IMR-90 (cell line): ENCODE data around the gene SFSWAP. TPM values are rescaled to one million over a fixed set of nuclear protein-coding genes. Genes with fewer than 3 reads are reported as not detected.

Experiments
- ATAC-seq: fragments of 200-7000 bp; cut with Tn5 transposase; 2 replicates; pipeline ENCODE4 v1.9.1; 2020; ENCODE audit warnings: low read depth, mild to moderate bottlenecking, moderate library complexity
- BruUV-seq: library from RNA; stranded (reverse); fragments of 400-500 nt; replicated peaks from 2 replicates; lab custom pipeline; 2021; lab: Mats Ljungman, UMichigan
- CTCF ChIA-PET: fragments of 300-600 bp; formaldehyde crosslinking; extraction: SDS; loops from one replicate; lab custom pipeline; 2021; ENCODE audit warnings: antibody characterized with exemption; lab: Yijun Ruan, JAX
- POLR2A ChIA-PET: fragments of 300-600 bp; sonication (Branson Sonifier 250); formaldehyde crosslinking; loops from one replicate; lab custom pipeline; 2022; ENCODE audit warnings: antibody characterized with exemption; ENCODE audit not compliant: unreplicated experiment; lab: Charles Lee
- DNase-seq: peaks from one replicate; pipeline ENCODE4 v3.0.0; 2013
- H2AFZ ChIP-seq: replicated peaks from 2 replicates; pipeline ENCODE3; 2013; ENCODE audit warnings: low read length, mild to moderate bottlenecking; ENCODE audit not compliant: poor library complexity
- H2AK5ac ChIP-seq: 2 replicates; pipeline ENCODE4 v1.6.1; 2013; ENCODE audit warnings: low read depth, low read length, inconsistent platforms
- H2AK9ac ChIP-seq: replicated peaks from 2 replicates; pipeline ENCODE3; 2013; ENCODE audit warnings: mild to moderate bottlenecking, low read depth, low read length, moderate library complexity; ENCODE audit not compliant: poor library complexity
- H2BK120ac ChIP-seq: 2 replicates; pipeline ENCODE4 v1.6.1; 2013; ENCODE audit warnings: low read depth, low read length, inconsistent platforms
- H2BK15ac ChIP-seq: 3 replicates; pipeline ENCODE4 v1.6.1; 2013; ENCODE audit warnings: low read depth, low read length, inconsistent platforms
- H2BK20ac ChIP-seq: 2 replicates; pipeline ENCODE4 v1.6.1; 2013; ENCODE audit warnings: low read depth, mild to moderate bottlenecking, inconsistent platforms, low read length, moderate library complexity
- H2BK5ac ChIP-seq: 2 replicates; pipeline ENCODE4 v1.6.1; 2013; ENCODE audit warnings: mild to moderate bottlenecking, low read depth, low read length, inconsistent platforms; ENCODE audit not compliant: poor library complexity, severe bottlenecking
- H3K14ac ChIP-seq: replicated peaks from 2 replicates; pipeline ENCODE4 v1.6.1; 2013; ENCODE audit warnings: low read depth, low read length, inconsistent platforms
- H3K18ac ChIP-seq: 2 replicates; pipeline ENCODE4 v1.6.1; 2013; ENCODE audit warnings: low read depth, low read length, control low read depth
- H3K23ac ChIP-seq: 2 replicates; pipeline ENCODE4 v1.6.1; 2013; ENCODE audit warnings: low read depth, low read length, inconsistent platforms
- H3K27ac ChIP-seq: 2 replicates; pipeline ENCODE4 v1.5.1; 2013; ENCODE audit warnings: mild to moderate bottlenecking, control low read depth, low read length; ENCODE audit not compliant: insufficient read depth
- H3K27me3 ChIP-seq: 2 replicates; pipeline ENCODE4 v1.6.1; 2013; ENCODE audit warnings: low read length; ENCODE audit not compliant: control insufficient read depth, insufficient read depth
- H3K36me3 ChIP-seq: 2 replicates; pipeline ENCODE4 v1.6.1; 2013; ENCODE audit warnings: low read length, mixed read lengths; ENCODE audit not compliant: control insufficient read depth, insufficient read depth
- H3K4ac ChIP-seq: 2 replicates; pipeline ENCODE4 v1.6.1; 2013; ENCODE audit warnings: low read depth, low read length, inconsistent platforms
- H3K4me1 ChIP-seq: 2 replicates; pipeline ENCODE4 v1.6.1; 2013; ENCODE audit warnings: low read length, mixed read lengths; ENCODE audit not compliant: control insufficient read depth, insufficient read depth
- H3K4me2 ChIP-seq: 2 replicates; pipeline ENCODE4 v1.6.1; 2013; ENCODE audit warnings: low read depth, mild to moderate bottlenecking, control low read depth, low read length, moderate library complexity
- H3K4me3 ChIP-seq: 2 replicates; pipeline ENCODE4 v1.5.1; 2013; ENCODE audit warnings: low read depth, mild to moderate bottlenecking, control low read depth, low read length, moderate library complexity; ENCODE audit not compliant: insufficient read depth
- H3K56ac ChIP-seq: 2 replicates; pipeline ENCODE4 v1.6.1; 2013; ENCODE audit warnings: low read length, inconsistent platforms; ENCODE audit not compliant: insufficient read depth; ENCODE audit errors: extremely low read depth
- H3K79me1 ChIP-seq, 2 experiments: 2 replicates each; pipeline ENCODE4 v1.6.1; 2013; ENCODE audit warnings: low read length in 2 of 2, inconsistent platforms in 1 of 2, low read depth in 1 of 2
- H3K9ac ChIP-seq: 2 replicates; pipeline ENCODE4 v1.6.1; 2013; ENCODE audit warnings: low read depth, low read length, control low read depth
- H3K9me1 ChIP-seq: 2 replicates; pipeline ENCODE4 v1.6.1; 2013; ENCODE audit warnings: low read length, inconsistent platforms; ENCODE audit not compliant: insufficient read depth
- H3K9me3 ChIP-seq: 2 replicates; pipeline ENCODE4 v1.6.1; 2013; ENCODE audit warnings: low read length; ENCODE audit not compliant: control insufficient read depth, insufficient read depth
- H4K20me1 ChIP-seq: 2 replicates; pipeline ENCODE4 v1.6.1; 2013; ENCODE audit warnings: low read length, inconsistent platforms; ENCODE audit not compliant: insufficient read depth
- H4K5ac ChIP-seq: 2 replicates; pipeline ENCODE4 v1.6.1; 2013; ENCODE audit warnings: mild to moderate bottlenecking, low read depth, low read length, control low read depth
- H4K8ac ChIP-seq, 2 experiments: 2 replicates each; pipeline ENCODE4 v1.6.1; 2013; ENCODE audit warnings: low read depth in 2 of 2, low read length in 2 of 2, control low read depth in 1 of 2, inconsistent platforms in 1 of 2
- H4K91ac ChIP-seq: 2 replicates; pipeline ENCODE4 v1.6.1; 2013; ENCODE audit warnings: low read depth, low read length, inconsistent platforms; ENCODE audit not compliant: insufficient read depth
- BHLHE40 ChIP-seq: fragments of 150-350 bp; IDR thresholded peaks from 2 replicates; pipeline ENCODE4 v1.6.1; 2016; ENCODE audit warnings: mild to moderate bottlenecking, low read depth, low read length
- FOS ChIP-seq: fragments of 150-350 bp; IDR thresholded peaks from 2 replicates; pipeline ENCODE4 v1.6.1; 2016; ENCODE audit warnings: low read depth, low read length
- MAFK ChIP-seq: IDR thresholded peaks from 2 replicates; pipeline ENCODE4 v1.6.1; 2012; ENCODE audit warnings: low read depth, low read length, improper control_type of control experiment
- MAZ ChIP-seq: IDR thresholded peaks from 2 replicates; pipeline ENCODE4 v1.6.1; 2012; ENCODE audit warnings: low read depth, mild to moderate bottlenecking, low read length, improper control_type of control experiment, moderate library complexity, borderline replicate concordance
- NFE2L2 ChIP-seq: fragments of 150-350 bp; IDR thresholded peaks from 2 replicates; pipeline ENCODE4 v1.6.1; 2016; ENCODE audit warnings: low read depth, mild to moderate bottlenecking, low read length
- WGBS, 2 experiments: methylation state at CpG; one replicate each; pipeline versions ENCODE4 v1.1.5 to v1.1.7; 2013; ENCODE audit warnings: missing lambda C conversion rate in 2 of 2; ENCODE audit not compliant: insufficient read length in 1 of 2; ENCODE audit errors: extremely low coverage in 2 of 2; 5-methylcytosine and 5-hydroxymethylcytosine counted together
- dilution Hi-C: fragments of 300-500 bp; cut with HindIII; formaldehyde crosslinking; loops from one replicate; pipeline ENCODE4 v1.14.3; 2018; ENCODE audit warnings: low sequenced_read_pairs; ENCODE audit not compliant: unreplicated experiment
- in situ Hi-C: fragments of 300-500 bp; cut with MboI; formaldehyde crosslinking; loops from 3 replicates; pipeline ENCODE4 v1.14.3; 2019; ENCODE audit warnings: low sequenced_read_pairs, inconsistent platforms, mixed read lengths
- intact Hi-C: fragments of 100-400 bp; cut with micrococcal nuclease; formaldehyde crosslinking; loops from 2 replicates; pipeline ENCODE4 v1.10.0; 2022
- polyA plus RNA-seq, 3 experiments: library from polyadenylated mRNA; depleted of rRNA; stranded (reverse); fragments of >200 nt; gene quantifications; 2 replicates each; pipeline ENCODE4 v1.2.3, GENCODE V29; 2012; ENCODE audit warnings: low replicate concordance in 1 of 3
- total RNA-seq: library from RNA; depleted of rRNA; stranded (reverse); fragments of >200 nt; gene quantifications from 2 replicates; pipeline ENCODE4 v1.2.3, GENCODE V29; 2012

Gene SFSWAP
- total and polyA plus RNA-seq, 2 of the 4 experiments (the other 2 are of a cell fraction), result 19.7 to 22.4 TPM

GRCh38 chr12:131783915-131784541 lies 73.1 kb downstream of the SFSWAP start:
- WGBS, 2 experiments, result 26 to 100% methylated on average over 1 to 6 of the region's 10 CpGs
- H3K4me3 ChIP-seq, result peak overlapping the region; percentile 41; the same call in 1 of the 2 replicates
- H3K23ac ChIP-seq, result peak overlapping the region; percentile 90
- peak overlapping the region in 1 of 2 experiments; percentile 92; a peak in 2 of 4 replicates for H4K8ac ChIP-seq
- peak overlapping the region; percentile 54; the same call in 1 of the 2 replicates for H3K56ac ChIP-seq
- H2AK9ac ChIP-seq, result peak overlapping the region; percentile 85
- intact Hi-C loops (loop anchor here (5.0 kb wide), 1 partner anchor 867 kb away; no protein-coding TSS in a partner anchor), dilution Hi-C loops (no loop called here), in situ Hi-C loops (no loop called here)
- H3K27me3 ChIP-seq, result no peaks in the 10 kb centered on the region
- H2AK5ac ChIP-seq, result peak overlapping the region; percentile 69
- H3K9ac ChIP-seq, result 0 out of 2 replicates have a peak overlapping the region, but pooled peaks have one; percentile 7
- peak; percentile 86 for DNase-seq
- H2BK15ac ChIP-seq, result peak overlapping the region; percentile 74; the same call in 1 of the 3 replicates
- ATAC-seq, result peak; percentile 80
- peaks cover 5% of the 10 kb centered on the region; the same call in 1 of the 2 replicates for H3K4me1 ChIP-seq
- peak overlapping the region; percentile 88 for H2BK5ac ChIP-seq
- H3K36me3 ChIP-seq, result peaks cover 34% of the 10 kb centered on the region
- H2BK120ac ChIP-seq, result peak overlapping the region; percentile 93
- BruUV-seq, result no TSS peak
- peak overlapping the region; percentile 41; the same call in 1 of the 2 replicates for H4K5ac ChIP-seq
- H3K9me1 ChIP-seq, result peaks cover 7% of the 10 kb centered on the region
- H2AFZ ChIP-seq, result peak overlapping the region; percentile 87
- H3K18ac ChIP-seq, result peak overlapping the region; percentile 44
- no peaks in the 10 kb centered on the region for H3K9me3 ChIP-seq
- H3K4ac ChIP-seq, result peak overlapping the region; percentile 92
- ChIA-PET POLR2A (no interaction called here), CTCF (interaction anchor here (1.2 kb wide), 1 partner anchor 47 kb away, joined by 8 read pairs; no protein-coding TSS in a partner anchor)
- peak overlapping the region; percentile 64; the same call in 1 of the 2 replicates for H2BK20ac ChIP-seq
- H3K14ac ChIP-seq, result peak overlapping the region; percentile 86
- H3K79me1 ChIP-seq, result peaks cover 7 to 29% of the 10 kb centered on the region in 2 experiments; a peak in 2 of 4 replicates
- peak overlapping the region; percentile 97 for H3K4me2 ChIP-seq
- peak overlapping the region; percentile 71 for H3K27ac ChIP-seq
- no peak for TF ChIP-seq MAZ
- TF ChIP-seq MAFK, result peak; percentile 30; the same call in 1 of the 2 replicates
- TF ChIP-seq NFE2L2, result peak; percentile 84
- TF ChIP-seq FOS, result peak; percentile 92
- peak; percentile 34; the same call in 1 of the 2 replicates for TF ChIP-seq BHLHE40
- peak overlapping the region; percentile 67 for H4K91ac ChIP-seq
- H4K20me1 ChIP-seq, result peaks cover 5% of the 10 kb centered on the region; the same call in 1 of the 2 replicates
